NCI-H2081 (cell line): ENCODE results near the gene AP1M2.

Experiments used
- DNase-seq, 2 experiments: peaks; one replicate each; lab custom pipeline; 2025; lab: John Stamatoyannopoulos, UW

The AP1M2 gene

GRCh38 chr19:10587022-10587838 is at the start of gene AP1M2:
AP1M2 (minus strand) TSS chr19:10587312; CDS start chr19:10587231, 81 bp downstream.
- peak; percentile 46 to 65 for DNase-seq

GRCh38 chr19:10636304-10636972 is 49.3 kb upstream of the AP1M2 start:
- no peak for DNase-seq

- no peak for DNase-seq
Measured at GRCh38 chr19:10634963-10635362, 47.9 kb upstream of the AP1M2 start.

- no peak for DNase-seq
Measured at GRCh38 chr19:10634430-10634829, 47.3 kb upstream of the AP1M2 start.

- DNase-seq, result no peak
Measured at GRCh38 chr19:10631874-10632273, 44.8 kb upstream of the AP1M2 start.

- no peak for DNase-seq
Measured at GRCh38 chr19:10625762-10626138, 38.6 kb upstream of the AP1M2 start.

GRCh38 chr19:10625003-10625761 is 38.1 kb upstream of the AP1M2 start, which contains the start of gene SLC44A2:
SLC44A2 (plus strand) TSS chr19:10625553; CDS start chr19:10625634, 81 bp downstream.
- peak; percentile 60 to 64 for DNase-seq

- DNase-seq, result no peak
Measured at GRCh38 chr19:10624585-10624984, 37.5 kb upstream of the AP1M2 start.

GRCh38 chr19:10621966-10622365 is 34.9 kb upstream of the AP1M2 start:
- no peak for DNase-seq

- DNase-seq, result no peak
Measured at GRCh38 chr19:10620786-10621185, 33.7 kb upstream of the AP1M2 start.

- no peak for DNase-seq
Measured at GRCh38 chr19:10618846-10619245, 31.7 kb upstream of the AP1M2 start.

GRCh38 chr19:10617409-10618121 is 30.5 kb upstream of the AP1M2 start:
- DNase-seq, result no peak

- DNase-seq, result no peak
Measured at GRCh38 chr19:10615429-10616023, 28.4 kb upstream of the AP1M2 start.

GRCh38 chr19:10612499-10613119 is 25.5 kb upstream of the AP1M2 start:
- no peak for DNase-seq

- no peak for DNase-seq
Measured at GRCh38 chr19:10611907-10612306, 24.8 kb upstream of the AP1M2 start.

- no peak for DNase-seq
Measured at GRCh38 chr19:10604460-10604980, 17.4 kb upstream of the AP1M2 start.

GRCh38 chr19:10603873-10604459 is 16.9 kb upstream of the AP1M2 start:
- DNase-seq, result no peak

GRCh38 chr19:10603084-10603872 is 16.2 kb upstream of the AP1M2 start:
- DNase-seq, result no peak

GRCh38 chr19:10602330-10603083 is 15.4 kb upstream of the AP1M2 start:
- peak; percentile 40 to 70 for DNase-seq
